ENCODE measurements around the gene ELN.
"Not testable (repeated sequence)": the region's sequence is repeated elsewhere in the genome, so short reads cannot be mapped to it uniquely, and the experiment has no call there.

The ELN gene

DNA sequence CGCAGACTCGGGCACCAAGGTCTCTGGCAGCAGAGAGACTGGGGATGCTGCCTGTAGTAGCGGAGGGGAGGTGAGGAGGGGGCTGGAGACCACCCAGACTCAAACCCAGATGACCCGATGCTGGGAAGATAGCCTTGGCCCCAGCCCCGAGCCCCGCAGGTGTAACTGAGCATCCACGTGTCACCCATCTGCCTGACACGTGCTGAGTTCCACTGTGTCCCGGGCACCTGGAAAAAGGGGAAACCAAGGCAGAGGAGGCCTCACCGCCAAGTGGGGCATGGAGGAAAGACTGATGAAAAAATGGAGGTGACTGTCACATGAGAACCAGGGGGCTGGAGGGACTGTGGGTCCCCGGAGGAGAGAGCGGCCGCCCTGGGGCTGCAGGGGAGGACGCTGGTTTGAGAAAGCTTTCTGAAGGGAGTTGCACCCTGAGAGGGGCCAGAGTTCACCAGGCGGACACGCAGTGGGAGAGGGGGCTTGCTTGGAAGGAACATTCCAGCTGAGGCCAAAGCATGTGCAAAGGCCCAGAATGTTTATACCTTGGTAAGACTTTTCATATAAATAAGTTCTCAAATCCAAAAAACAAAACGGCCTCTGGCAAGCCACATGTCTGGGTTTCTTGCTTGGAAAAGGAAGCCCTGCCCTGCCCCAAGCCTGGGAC lies 27.4 kb upstream of the ELN start:
- DNase-seq (ENCODE audit: low read depth), result no peak

GRCh38 chr7:74001150-74001494 lies 26.9 kb upstream of the ELN start:
- no peak for DNase-seq (ENCODE audit: low read depth)

- peak; percentile 52 for DNase-seq (ENCODE audit: low read depth)
Observed at GRCh38 chr7:74002474-74003017, 25.4 kb upstream of the ELN start.

DNA sequence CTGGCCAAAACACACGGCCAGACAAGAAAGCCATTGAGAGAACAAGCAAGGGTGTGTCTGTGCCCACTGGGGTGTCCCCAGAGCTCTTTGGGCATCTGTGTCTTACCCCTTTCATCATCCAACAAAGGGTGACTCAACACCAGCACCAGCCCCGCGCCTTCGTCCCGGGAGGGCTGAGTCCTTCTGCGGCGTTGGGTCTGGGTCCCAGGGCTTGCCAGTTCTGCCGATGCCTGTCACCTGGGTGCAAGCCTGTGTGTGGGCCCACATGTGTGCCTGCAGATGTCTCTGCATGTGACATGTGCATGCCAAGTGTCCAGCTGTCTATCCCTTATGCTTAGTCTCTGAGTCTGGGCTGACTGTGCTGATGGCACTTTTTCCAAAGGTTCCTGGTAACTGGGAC lies 24.4 kb upstream of the ELN start:
- no peak for DNase-seq (ENCODE audit: low read depth)

- no peak for DNase-seq (ENCODE audit: low read depth)
Observed at GRCh38 chr7:74006032-74006431, 21.9 kb upstream of the ELN start.

DNA sequence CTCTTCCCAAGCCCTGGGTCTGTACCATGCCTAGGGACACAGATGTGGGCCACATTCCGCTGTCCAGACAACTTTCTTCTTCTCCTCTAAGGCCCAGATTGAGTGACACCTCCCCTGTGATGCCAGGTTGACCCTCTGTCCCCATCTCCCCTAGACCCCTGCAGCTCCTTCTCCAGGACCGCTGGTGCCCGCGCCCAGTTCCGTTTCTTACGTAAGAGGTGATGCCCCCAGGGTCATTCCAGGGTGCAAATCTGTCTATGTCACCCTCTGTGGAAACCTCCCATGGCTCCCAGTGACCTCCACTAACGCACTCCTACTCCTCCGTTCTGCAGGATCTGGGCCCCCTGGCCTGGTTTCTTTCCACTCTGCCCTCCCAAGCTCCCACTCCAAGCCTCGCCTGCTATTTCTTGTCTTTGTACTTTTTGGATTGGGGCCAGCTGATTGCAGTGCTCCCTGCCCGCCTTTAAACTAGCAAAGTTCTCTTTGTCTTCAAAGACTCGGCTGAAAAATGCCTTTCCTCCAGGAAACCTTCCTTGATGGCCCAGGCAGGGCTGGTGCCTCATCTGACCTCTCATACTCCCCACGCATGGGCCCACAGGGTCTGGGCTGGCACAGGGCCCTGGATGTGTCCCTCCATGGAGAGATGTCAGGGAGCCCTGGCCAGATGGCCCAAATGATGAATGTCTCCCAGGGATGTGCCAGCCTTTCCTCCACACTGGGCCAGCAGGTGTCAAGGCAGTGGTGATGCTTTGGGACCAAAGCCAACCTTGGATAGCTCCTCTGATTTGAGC lies 21.3 kb upstream of the ELN start:
- no peak for DNase-seq (ENCODE audit: low read depth)

GRCh38 chr7:74007242-74007567 lies 20.8 kb upstream of the ELN start:
- DNase-seq (ENCODE audit: low read depth), result no peak

GRCh38 chr7:74008687-74009086 lies 19.3 kb upstream of the ELN start:
- no peak for DNase-seq (ENCODE audit: low read depth)

DNA sequence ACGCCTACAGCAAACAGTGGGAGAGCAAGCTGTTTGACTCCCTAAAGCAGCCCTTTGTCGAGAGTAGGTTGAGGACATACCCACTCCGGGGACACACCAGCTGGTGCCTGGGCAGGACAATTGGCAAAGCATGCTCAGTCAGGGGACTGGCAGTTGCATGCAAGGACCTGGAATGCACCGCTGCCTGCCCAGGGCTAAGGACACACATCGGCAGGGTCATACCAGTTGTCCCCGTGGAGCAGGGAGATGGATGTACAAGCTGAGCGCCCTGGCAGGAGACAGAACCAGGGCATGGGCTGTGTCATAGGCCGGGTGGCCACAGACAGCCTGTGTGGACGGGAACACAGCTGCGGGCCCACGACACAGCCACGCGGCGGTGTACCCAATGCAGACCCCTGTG lies 18.3 kb upstream of the ELN start:
- DNase-seq (ENCODE audit: low read depth), result no peak

DNA sequence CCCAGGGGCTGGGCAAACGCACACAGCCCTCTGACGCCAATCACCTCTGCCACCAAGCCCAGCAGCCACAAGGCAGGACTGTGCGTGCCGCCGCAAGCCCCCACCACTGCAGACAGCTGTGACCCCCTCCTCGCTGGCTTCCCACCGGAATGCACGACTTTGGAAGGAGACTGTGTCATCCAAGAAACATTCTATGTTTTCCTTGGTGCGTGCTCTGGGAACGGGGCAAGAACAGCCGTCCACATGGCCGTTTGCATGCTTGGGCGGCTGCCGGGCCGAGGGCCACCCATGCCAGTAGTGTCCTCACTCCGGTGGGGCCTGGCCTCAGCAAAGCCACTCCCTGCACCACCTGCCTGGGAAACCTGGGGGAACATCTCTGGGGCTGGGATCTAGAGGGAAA lies 17.6 kb upstream of the ELN start:
- peak; percentile 46 for DNase-seq (ENCODE audit: low read depth)

DNA sequence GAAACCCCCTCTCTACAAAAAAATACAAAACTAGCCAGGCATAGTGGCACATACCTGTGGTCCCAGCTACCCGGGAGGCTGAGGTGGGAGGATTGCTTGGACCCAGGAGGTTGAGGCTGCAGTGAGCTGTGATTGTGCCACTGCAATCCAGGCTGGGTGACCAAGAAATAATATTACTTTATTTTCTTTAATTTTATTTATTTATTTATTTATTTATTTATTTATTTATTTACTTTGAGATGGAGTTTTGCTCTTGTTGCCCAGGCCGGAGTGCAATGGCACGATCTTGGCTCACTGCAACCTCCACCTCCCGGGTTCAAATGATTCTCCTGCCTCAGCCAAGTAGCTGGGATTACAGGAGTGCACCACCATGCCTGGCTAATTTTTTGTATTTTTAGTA lies 16.6 kb upstream of the ELN start:
- DNase-seq (ENCODE audit: low read depth), result not testable (repeated sequence)

DNA sequence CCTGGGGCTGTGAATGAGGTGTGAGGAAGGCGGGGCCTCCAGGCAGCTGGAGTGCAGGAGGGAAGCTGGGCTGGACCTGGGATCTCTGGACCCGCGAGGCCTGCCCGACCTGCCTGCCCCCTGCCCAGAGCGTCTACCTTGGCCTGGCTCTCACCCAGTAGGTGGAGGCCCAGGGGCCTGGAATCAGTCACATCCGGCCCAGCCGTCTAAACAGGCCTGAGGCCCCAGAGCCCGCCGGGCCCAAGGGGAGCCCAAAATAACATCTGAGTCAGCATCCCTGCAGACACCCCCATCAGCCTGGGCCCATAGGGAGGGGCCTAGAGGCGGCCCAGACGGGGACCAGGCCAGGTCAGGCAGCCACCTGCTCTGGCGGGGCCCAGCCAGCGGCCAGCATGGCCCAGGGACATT lies 15.1 kb upstream of the ELN start:
- no peak for DNase-seq (ENCODE audit: low read depth)

DNA sequence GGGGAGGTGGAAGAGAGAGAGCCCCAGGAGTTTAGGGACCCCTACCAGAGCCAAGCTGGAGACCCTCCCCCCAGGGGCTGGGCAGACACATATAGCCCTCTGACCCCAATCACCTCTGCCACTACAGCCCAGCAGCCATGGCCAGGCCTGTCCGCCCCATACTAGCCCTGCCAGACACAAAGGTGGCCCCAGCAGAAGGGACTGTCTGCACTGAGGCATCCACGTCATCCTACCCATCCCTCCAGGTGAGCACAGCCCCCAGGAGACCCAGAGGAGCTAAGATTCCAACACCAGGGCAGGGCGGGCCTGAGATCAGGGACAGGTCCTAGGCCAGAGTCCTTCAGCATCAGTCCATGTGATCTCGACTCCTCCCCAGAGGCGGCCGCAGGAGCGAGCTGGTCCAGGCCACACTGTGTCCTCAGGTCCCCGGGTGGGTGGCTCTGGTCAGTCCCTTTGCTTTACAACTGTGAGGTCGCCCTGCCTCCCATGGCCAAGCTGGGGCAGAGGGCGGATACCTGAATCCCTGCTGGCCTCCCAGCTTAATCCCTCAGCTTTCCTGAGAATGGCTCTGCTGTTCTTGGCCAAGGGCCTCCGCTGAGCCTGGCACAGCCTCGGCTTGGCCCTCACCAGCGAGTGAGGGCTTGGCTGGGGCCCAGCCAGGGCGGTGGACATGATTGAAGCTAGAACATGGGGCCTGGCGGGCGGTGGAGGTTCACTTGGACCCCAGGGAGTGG lies 14.3 kb upstream of the ELN start:
- DNase-seq (ENCODE audit: low read depth), result no peak

- no peak for DNase-seq (ENCODE audit: low read depth)
Observed at GRCh38 chr7:74014931-74015330, 13.0 kb upstream of the ELN start.

DNA sequence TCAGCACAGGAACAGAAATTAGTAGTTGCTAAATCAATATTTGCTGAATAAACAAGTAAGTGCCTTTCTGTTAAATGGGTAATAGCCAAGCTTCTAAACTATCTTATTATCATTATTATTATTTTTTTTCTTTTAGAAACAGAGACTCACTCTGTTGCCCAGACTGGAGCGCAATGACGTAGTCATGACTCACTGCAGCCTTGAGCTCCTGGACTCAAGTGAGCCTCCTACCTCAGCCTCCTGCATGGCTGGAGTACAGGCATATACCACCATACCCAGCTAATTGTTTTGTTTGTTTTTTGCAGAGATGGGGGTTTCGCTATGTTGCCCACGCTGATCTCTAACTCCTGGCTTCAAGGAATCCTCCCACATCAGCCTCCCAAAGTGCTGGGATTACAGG lies 12.3 kb upstream of the ELN start:
- no peak for DNase-seq (ENCODE audit: low read depth)

- DNase-seq (ENCODE audit: low read depth), result no peak
Observed at GRCh38 chr7:74017125-74017524, 10.8 kb upstream of the ELN start.

GRCh38 chr7:74018246-74018895 lies 9.6 kb upstream of the ELN start:
- DNase-seq (ENCODE audit: low read depth), result no peak

- DNase-seq (ENCODE audit: low read depth), result no peak
Observed at GRCh38 chr7:74019149-74019548, 8.8 kb upstream of the ELN start.

DNA sequence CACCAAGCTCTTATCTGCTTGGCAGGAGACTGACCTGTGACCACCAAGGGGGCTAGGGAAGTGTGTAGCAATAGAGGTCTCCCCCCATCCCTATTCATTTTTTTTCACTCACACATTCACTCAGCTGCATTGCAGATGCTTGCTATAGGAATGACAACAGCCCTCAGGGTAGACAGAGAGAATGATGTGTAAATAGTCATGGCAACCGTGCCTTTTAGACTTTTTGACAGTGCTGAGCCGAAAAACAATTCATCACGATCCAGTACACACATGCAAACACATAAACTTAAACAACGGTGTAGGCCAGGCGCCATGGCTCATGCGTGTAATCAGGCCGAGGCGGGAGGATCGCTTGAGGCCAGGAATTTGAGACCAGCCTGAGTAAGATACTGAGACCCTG lies 7.6 kb upstream of the ELN start:
- no peak for DNase-seq (ENCODE audit: low read depth)

GRCh38 chr7:74021546-74022320 lies 6.2 kb upstream of the ELN start:
- DNase-seq (ENCODE audit: low read depth), result no peak

DNA sequence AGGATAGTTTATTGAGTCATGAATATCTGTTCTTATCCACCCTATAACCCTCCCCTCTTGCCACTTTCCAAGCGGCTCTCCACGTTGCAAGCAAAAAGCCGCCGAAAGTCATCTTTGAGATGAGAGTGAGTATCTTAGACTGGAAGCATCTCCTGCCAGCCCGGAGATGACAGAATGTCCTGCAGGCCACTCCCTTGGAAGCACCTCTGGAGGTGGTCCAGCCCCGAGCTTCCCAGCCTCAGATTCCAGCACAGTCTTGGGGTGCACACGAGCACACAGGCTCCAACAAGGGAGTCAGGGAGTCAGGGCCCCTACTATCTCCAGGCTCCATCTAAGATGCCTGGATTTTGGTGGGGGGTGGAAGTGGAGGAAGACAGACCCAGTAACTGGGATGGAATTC lies 5.5 kb upstream of the ELN start:
- DNase-seq (ENCODE audit: low read depth), result no peak

DNA sequence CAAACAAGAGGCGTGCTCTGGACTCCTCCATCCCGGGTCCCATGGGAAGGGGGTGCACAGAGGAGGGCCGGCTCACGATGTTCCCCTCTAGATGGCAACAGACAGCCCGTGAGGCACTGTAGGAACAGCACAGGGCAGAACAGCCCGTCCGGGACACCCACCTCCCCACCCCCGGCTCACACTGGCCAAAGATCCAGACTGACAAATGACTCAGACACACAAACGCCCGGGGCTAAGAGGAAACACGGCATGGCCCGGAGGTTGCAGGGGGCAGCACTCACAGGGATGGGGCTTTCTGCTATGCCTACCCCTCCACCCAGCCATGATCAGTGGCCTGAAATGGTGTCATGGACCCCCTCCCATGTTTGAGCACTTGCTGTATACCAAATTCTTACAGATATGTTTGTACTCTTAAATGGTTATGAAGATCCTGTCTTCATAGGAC lies 4.9 kb upstream of the ELN start:
- peak; percentile 48 for DNase-seq (ENCODE audit: low read depth)

All from GM04504 (cell line).